SK-N-SH (cell line): ENCODE data around the gene LDB2. TPM values are rescaled to one million over a fixed set of nuclear protein-coding genes. Genes with fewer than 3 reads are reported as not detected.

Source experiments
- CTCF ChIA-PET: fragments of 300-600, 350-600 bp; formaldehyde crosslinking; extraction: SDS; loops from one replicate; lab custom pipeline; 2021; lab: Yijun Ruan, JAX
- POLR2A ChIA-PET: fragments of 350-600 bp; sonication (Branson Sonifier 250); formaldehyde crosslinking; extraction: SDS; loops from one replicate; lab custom pipeline; 2020; ENCODE audit warnings: antibody characterized with exemption, inconsistent platforms; lab: Yijun Ruan, JAX
- DNase-seq: peaks from one replicate; pipeline ENCODE4 v3.0.0; 2012
- H2AFZ ChIP-seq: fragments of 200-600 bp; sonication (generic); 2 replicates; pipeline ENCODE4 v1.8.1; 2016; ENCODE audit warnings: antibody characterized with exemption, mild to moderate bottlenecking, low read depth
- H3F3A ChIP-seq: fragments of 200-600 bp; sonication (generic); replicated peaks from 2 replicates; pipeline ENCODE3; 2016; ENCODE audit warnings: antibody characterized with exemption, mild to moderate bottlenecking; ENCODE audit not compliant: insufficient read depth
- H3K27ac ChIP-seq, 2 experiments: fragments of 200-500 bp in 1 of 2; fragments of 200-600 bp in 1 of 2; sonication (Bioruptor generic) in 1 of 2; sonication (generic), shearing (Covaris generic) in 1 of 2; 2 replicates each; pipeline versions ENCODE4 v1.5.1 to v1.6.1; 2014 to 2016; ENCODE audit warnings: low read depth in 2 of 2, inconsistent platforms in 1 of 2, low read length in 1 of 2, mild to moderate bottlenecking in 1 of 2, mixed read lengths in 1 of 2
- H3K27me3 ChIP-seq: fragments of 200-600 bp; sonication (generic), shearing (Covaris generic); 2 replicates; pipeline ENCODE4 v1.6.1; 2016; ENCODE audit warnings: mixed run types; ENCODE audit not compliant: insufficient read depth
- H3K36me3 ChIP-seq, 2 experiments: fragments of 200-500 bp in 1 of 2; fragments of 200-600 bp in 1 of 2; sonication (Bioruptor generic) in 1 of 2; sonication (generic) in 1 of 2; replicated peaks in 1 of 2; 2 replicates each; pipeline versions ENCODE3 to v1.5.1; 2014 to 2016; ENCODE audit warnings: low read length in 1 of 2, mild to moderate bottlenecking in 1 of 2; ENCODE audit not compliant: insufficient read depth in 2 of 2, control insufficient read depth in 1 of 2
- H3K4me1 ChIP-seq, 2 experiments: fragments of 200-500 bp in 1 of 2; fragments of 200-600 bp in 1 of 2; sonication (Bioruptor generic) in 1 of 2; sonication (generic), shearing (Covaris generic) in 1 of 2; 2 replicates each; pipeline versions ENCODE4 v1.5.1 to v1.6.1; 2014 to 2016; ENCODE audit warnings: low read depth in 1 of 2, low read length in 1 of 2, mixed run types in 1 of 2; ENCODE audit not compliant: insufficient read depth in 2 of 2, control insufficient read depth in 1 of 2
- H3K4me2 ChIP-seq: fragments of 200-600 bp; sonication (generic), shearing (Covaris generic); 2 replicates; pipeline ENCODE4 v1.6.1; 2017; ENCODE audit warnings: mixed run types
- H3K4me3 ChIP-seq, 2 experiments: fragments of 200-500 bp in 1 of 2; fragments of 200-600 bp in 1 of 2; sonication (Bioruptor generic) in 1 of 2; sonication (generic), shearing (Covaris generic) in 1 of 2; 2 replicates each; pipeline versions ENCODE4 v1.5.1 to v1.8.1; 2014 to 2016; ENCODE audit warnings: low read depth in 2 of 2, inconsistent platforms in 1 of 2, low read length in 1 of 2, mild to moderate bottlenecking in 1 of 2, mixed read lengths in 1 of 2, moderate library complexity in 1 of 2
- H3K79me2 ChIP-seq: fragments of 200-600 bp; sonication (generic); 2 replicates; pipeline ENCODE4 v1.8.1; 2017; ENCODE audit warnings: mild to moderate bottlenecking; ENCODE audit not compliant: insufficient read depth
- H3K9ac ChIP-seq: fragments of 200-600 bp; sonication (generic); 2 replicates; pipeline ENCODE4 v1.6.1; 2017; ENCODE audit warnings: mixed run types
- H3K9me2 ChIP-seq: fragments of 200-600 bp; sonication (generic); 2 replicates; pipeline ENCODE4 v1.6.1; 2017; ENCODE audit warnings: mixed run types
- H3K9me3 ChIP-seq: fragments of 200-600 bp; sonication (generic); 2 replicates; pipeline ENCODE4 v1.6.1; 2017; ENCODE audit warnings: mixed run types, mild to moderate bottlenecking, moderate library complexity
- H4K20me1 ChIP-seq: fragments of 200-600 bp; sonication (generic); 2 replicates; pipeline ENCODE4 v1.6.1; 2017; ENCODE audit warnings: mild to moderate bottlenecking, mixed run types; ENCODE audit not compliant: insufficient read depth
- EP300 ChIP-seq, 2 experiments: IDR thresholded peaks; 2 replicates each; pipeline versions ENCODE4 v1.4.0 to v1.6.1; 2012; ENCODE audit warnings: borderline replicate concordance in 1 of 2, low read depth in 1 of 2, low read length in 1 of 2
- FOSL2 ChIP-seq: IDR thresholded peaks from 2 replicates; pipeline ENCODE4 v1.4.0; 2012; ENCODE audit warnings: low read depth, mild to moderate bottlenecking, moderate library complexity, borderline replicate concordance
- FOXJ3 ChIP-seq: sonication (generic); formaldehyde crosslinking; IDR thresholded peaks from 2 replicates; pipeline ENCODE4 v1.5.1; 2020; ENCODE audit warnings: mild to moderate bottlenecking, missing genetic modification reagents
- GABPA ChIP-seq: IDR thresholded peaks from 2 replicates; pipeline ENCODE4 v1.4.0; 2012; ENCODE audit warnings: low read depth, mild to moderate bottlenecking
- IRF3 ChIP-seq: fragments of 150-350 bp; IDR thresholded peaks from 2 replicates; pipeline ENCODE4 v1.6.1; 2016; ENCODE audit warnings: mild to moderate bottlenecking, low read depth, low read length
- MEF2A ChIP-seq: IDR thresholded peaks from 2 replicates; pipeline ENCODE4 v1.4.0; 2012; ENCODE audit warnings: low read depth, borderline replicate concordance
- MXI1 ChIP-seq: IDR thresholded peaks from 2 replicates; pipeline ENCODE4 v1.6.1; 2012; ENCODE audit warnings: mild to moderate bottlenecking, low read depth, low read length, improper control_type of control experiment
- NFIC ChIP-seq: IDR thresholded peaks from 2 replicates; pipeline ENCODE4 v1.4.0; 2012; ENCODE audit warnings: borderline replicate concordance
- NRF1 ChIP-seq: IDR thresholded peaks from 2 replicates; pipeline ENCODE4 v1.6.1; 2012; ENCODE audit warnings: low read depth, mild to moderate bottlenecking, low read length
- PBX3 ChIP-seq: IDR thresholded peaks from 2 replicates; pipeline ENCODE4; 2012
- POLR2AphosphoS5 ChIP-seq: IDR thresholded peaks from 2 replicates; pipeline ENCODE4 v1.6.1; 2012; ENCODE audit warnings: low read depth, low read length
- RAD21 ChIP-seq: IDR thresholded peaks from 2 replicates; pipeline ENCODE4 v1.6.1; 2012; ENCODE audit warnings: mild to moderate bottlenecking, low read length
- REST ChIP-seq: IDR thresholded peaks from 2 replicates; pipeline ENCODE4 v1.6.1; 2012; ENCODE audit warnings: mild to moderate bottlenecking, low read depth, low read length, moderate library complexity
- RFX5 ChIP-seq: IDR thresholded peaks from 2 replicates; pipeline ENCODE4 v1.6.1; 2012; ENCODE audit warnings: mild to moderate bottlenecking, improper control_type of control experiment, low read length
- SMC3 ChIP-seq: IDR thresholded peaks from 2 replicates; pipeline ENCODE4 v1.6.1; 2012; ENCODE audit warnings: low read depth, low read length, improper control_type of control experiment
- TEAD4 ChIP-seq: IDR thresholded peaks from 2 replicates; pipeline ENCODE4 v1.4.0; 2012; ENCODE audit warnings: mild to moderate bottlenecking, borderline replicate concordance; ENCODE audit not compliant: insufficient read depth
- USF2 ChIP-seq: fragments of 150-350 bp; IDR thresholded peaks from 2 replicates; pipeline ENCODE4 v1.6.1; 2017; ENCODE audit warnings: antibody characterized with exemption, low read length, low read depth, borderline replicate concordance
- YY1 ChIP-seq: IDR thresholded peaks from 2 replicates; pipeline ENCODE4 v1.4.0; 2012; ENCODE audit warnings: low read depth, mild to moderate bottlenecking
- WGBS: methylation state at CpG from one replicate; pipeline ENCODE4 v1.1.6; 2017; ENCODE audit warnings: low lambda C conversion rate; 5-methylcytosine and 5-hydroxymethylcytosine counted together
- polyA plus RNA-seq, 3 experiments: library from polyadenylated mRNA; depleted of rRNA; stranded (reverse); fragments of >200 nt; gene quantifications; 2 replicates each; pipeline ENCODE4 v1.2.3, GENCODE V29; 2012

The LDB2 gene
- 11.0 and 18.5 TPM in 2 replicates for polyA plus RNA-seq (2012; rRNA removed)
- polyA plus RNA-seq (2012; cell fraction: cytosol; rRNA removed) = 9.3 and 12.4 TPM in 2 replicates
- 9.8 and 14.2 TPM in 2 replicates for polyA plus RNA-seq (2012; cell fraction: nucleus; rRNA removed)

- DNase-seq = peak; percentile 46
- Histone ChIP-seq H4K20me1 (no peaks in the 10 kb centered on the region), H3K36me3 (no peaks in the 10 kb centered on the region), H3K9ac (peak within 1 kb of the TSS; percentile 57; the same call in 1 of the 2 replicates), H3K4me3 (peak within 1 kb of the TSS; percentile 39 to 64; a peak in 3 of 4 replicates), H3K9me2 (no peaks in the 10 kb centered on the region), H3F3A (peaks cover 13% of the 10 kb centered on the region), H3K4me1 (peaks cover 5 to 24% of the 10 kb centered on the region in 2 experiments; a peak in 3 of 4 replicates), H3K9me3 (no peaks in the 10 kb centered on the region), H3K79me2 (peaks cover 48% of the 10 kb centered on the region), H3K27me3 (no peaks in the 10 kb centered on the region), H3K27ac (peak within 1 kb of the TSS; percentile 5 to 73; a peak in 2 of 4 replicates), H2AFZ (peak within 1 kb of the TSS; percentile 75), H3K4me2 (peak within 1 kb of the TSS; percentile 81)
- TF ChIP-seq EP300 (IDR thresholded peaks at IDR 0.05; ENCODE audit: borderline replicate concordance in 1 of 2, low read depth in 1 of 2, low read length in 1 of 2) (no peak), RFX5 (no peak), TEAD4 (no peak), MXI1 (no peak), IRF3 (no peak), NFIC (no peak), POLR2AphosphoS5 (no peak), PBX3 (no peak), GABPA (no peak), NRF1 (no peak), FOXJ3 (CRISPR knock-in tag) (no peak), MEF2A (no peak), FOSL2 (no peak), SMC3 (no peak), REST (no peak), USF2 (no peak), RAD21 (no peak), YY1 (no peak)
- 45% methylated on average over 17 of the region's 18 CpGs for WGBS
- ChIA-PET CTCF (interaction anchor here (0.5 to 0.8 kb wide), 2 partner anchors 9 to 426 kb away, joined by 3 read pairs; no protein-coding TSS in a partner anchor), POLR2A (no interaction called here)
These were observed at the start of gene LDB2 for GRCh38 chr4:16897991-16898827. Gene LDB2 (minus strand): TSS chr4:16898645.
